Mesenchymal stem cell (in vitro differentiated cells and primary cell): Measurements from ENCODE around the gene TARS2.

ENCODE experiments used
- DNase-seq: peaks from one replicate; pipeline ENCODE4 v3.0.0-alpha.2; 2013
- H2AFZ ChIP-seq: one replicate; pipeline ENCODE4 v1.6.1; 2013; ENCODE audit warnings: low read depth, mild to moderate bottlenecking, control low read depth, inconsistent platforms, low read length, moderate library complexity
- H2AK5ac ChIP-seq: 2 replicates; pipeline ENCODE4 v1.6.1; 2013; ENCODE audit warnings: low read length, moderate library complexity, mild to moderate bottlenecking, inconsistent platforms; ENCODE audit not compliant: severe bottlenecking
- H2BK120ac ChIP-seq: one replicate; pipeline ENCODE4 v1.6.1; 2013; ENCODE audit warnings: low read depth, mild to moderate bottlenecking, inconsistent platforms, low read length, moderate library complexity
- H2BK12ac ChIP-seq, 2 experiments: one replicate each; pipeline ENCODE4 v1.6.1; 2013; ENCODE audit warnings: inconsistent platforms in 2 of 2, low read length in 2 of 2, mild to moderate bottlenecking in 2 of 2, moderate library complexity in 2 of 2, control low read depth in 1 of 2
- H2BK15ac ChIP-seq: one replicate; pipeline ENCODE4 v1.6.1; 2013; ENCODE audit warnings: mild to moderate bottlenecking, low read depth, inconsistent platforms; ENCODE audit not compliant: poor library complexity, severe bottlenecking
- H2BK5ac ChIP-seq: 2 replicates; pipeline ENCODE4 v1.6.1; 2013; ENCODE audit warnings: low read depth, mild to moderate bottlenecking, low read length, control low read depth, inconsistent platforms; ENCODE audit not compliant: poor library complexity, severe bottlenecking
- H3K14ac ChIP-seq, 2 experiments: one replicate each; pipeline ENCODE4 v1.6.1; 2013; ENCODE audit warnings: inconsistent platforms in 2 of 2, low read length in 2 of 2, control low read depth in 1 of 2, mild to moderate bottlenecking in 1 of 2, moderate library complexity in 1 of 2
- H3K18ac ChIP-seq, 2 experiments: one replicate each; pipeline ENCODE4 v1.6.1; 2013; ENCODE audit warnings: inconsistent platforms in 2 of 2, low read length in 2 of 2, control low read depth in 1 of 2, low read depth in 1 of 2, mild to moderate bottlenecking in 1 of 2
- H3K23ac ChIP-seq, 2 experiments: one replicate each; pipeline ENCODE4 v1.6.1; 2013; ENCODE audit warnings: inconsistent platforms in 2 of 2, low read length in 2 of 2, mild to moderate bottlenecking in 2 of 2, moderate library complexity in 2 of 2, control low read depth in 1 of 2
- H3K27ac ChIP-seq: 2 replicates; pipeline ENCODE4 v1.5.1; 2013; ENCODE audit warnings: mild to moderate bottlenecking, moderate library complexity, low read length, control low read depth, inconsistent platforms; ENCODE audit not compliant: poor library complexity, severe bottlenecking
- H3K27me3 ChIP-seq, 2 experiments: 2 replicates each; pipeline versions ENCODE4 v1.6.1 to v1.7.0; 2013; ENCODE audit warnings: low read length in 2 of 2, mild to moderate bottlenecking in 2 of 2, moderate library complexity in 2 of 2, control low read depth in 1 of 2, inconsistent platforms in 1 of 2; ENCODE audit not compliant: control insufficient read depth in 1 of 2, insufficient read depth in 1 of 2
- H3K36me3 ChIP-seq, 2 experiments: 2 replicates each; pipeline versions ENCODE4 v1.6.1 to v1.7.0; 2013; ENCODE audit warnings: low read length in 2 of 2, control low read depth in 1 of 2, inconsistent platforms in 1 of 2, low read depth in 1 of 2, mild to moderate bottlenecking in 1 of 2; ENCODE audit not compliant: insufficient read depth in 2 of 2, control insufficient read depth in 1 of 2
- H3K4ac ChIP-seq, 2 experiments: one replicate each; pipeline ENCODE4 v1.6.1; 2013; ENCODE audit warnings: inconsistent platforms in 2 of 2, low read length in 2 of 2, mild to moderate bottlenecking in 2 of 2, moderate library complexity in 2 of 2, control low read depth in 1 of 2, low read depth in 1 of 2
- H3K4me1 ChIP-seq: 2 replicates; pipeline ENCODE4 v1.6.1; 2013; ENCODE audit warnings: low read depth, low read length, control low read depth; ENCODE audit not compliant: control insufficient read depth, insufficient read depth
- H3K4me2 ChIP-seq: 2 replicates; pipeline ENCODE4 v1.6.1; 2013; ENCODE audit warnings: low read length, mild to moderate bottlenecking, inconsistent platforms; ENCODE audit not compliant: poor library complexity, severe bottlenecking
- H3K4me3 ChIP-seq, 2 experiments: 2 replicates each; pipeline versions ENCODE4 v1.5.1 to v1.7.0; 2013; ENCODE audit warnings: low read length in 2 of 2, mild to moderate bottlenecking in 2 of 2, control low read depth in 1 of 2, low read depth in 1 of 2; ENCODE audit not compliant: insufficient read depth in 1 of 2
- H3K79me1 ChIP-seq: replicated peaks from 2 replicates; pipeline ENCODE4 v1.6.1; 2013; ENCODE audit warnings: mild to moderate bottlenecking, control low read depth, low read length, inconsistent platforms; ENCODE audit not compliant: poor library complexity, severe bottlenecking
- H3K9ac ChIP-seq: 2 replicates; pipeline ENCODE4 v1.7.0; 2013; ENCODE audit warnings: mild to moderate bottlenecking, low read length, moderate library complexity
- H3K9me3 ChIP-seq: 2 replicates; pipeline ENCODE4 v1.7.0; 2013; ENCODE audit warnings: mild to moderate bottlenecking, low read length; ENCODE audit not compliant: control insufficient read depth
- H4K8ac ChIP-seq: one replicate; pipeline ENCODE4 v1.6.1; 2013; ENCODE audit warnings: inconsistent platforms, mild to moderate bottlenecking, low read length, moderate library complexity
- H4K91ac ChIP-seq: one replicate; pipeline ENCODE4 v1.6.1; 2013; ENCODE audit warnings: mild to moderate bottlenecking, low read length, inconsistent platforms
- WGBS: methylation state at CpG from one replicate; pipeline ENCODE4 v1.1.7; 2013; ENCODE audit warnings: mixed read lengths; 5-methylcytosine and 5-hydroxymethylcytosine counted together

TARS2 gene

DNA sequence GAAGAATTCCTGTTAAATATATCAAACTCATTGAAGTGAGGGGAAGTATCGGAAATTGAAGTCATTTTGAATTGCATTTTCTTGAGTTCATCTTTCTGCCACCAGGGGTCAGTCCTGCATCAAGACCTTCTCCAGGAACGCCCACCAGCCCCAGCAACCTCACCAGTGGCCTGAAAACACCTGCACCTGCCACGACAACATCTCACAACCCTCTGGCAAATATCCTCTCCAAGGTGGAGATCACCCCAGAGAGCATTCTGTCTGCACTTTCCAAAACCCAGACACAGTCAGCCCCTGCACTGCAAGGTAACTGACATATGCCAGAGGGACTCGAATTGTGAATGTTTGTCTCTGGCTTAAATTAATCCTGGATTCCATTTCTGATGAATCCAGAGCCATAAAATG is 22.8 kb upstream of the TARS2 start:
- peaks cover 40 to 42% of the 10 kb centered on the region in 2 experiments for H3K36me3 ChIP-seq
- no peak overlapping the region for H3K4ac ChIP-seq
- no peak overlapping the region for H3K4me3 ChIP-seq
- H2BK15ac ChIP-seq: no peak overlapping the region
- no peak overlapping the region for H3K27ac ChIP-seq
- H3K79me1 ChIP-seq: peaks cover 9% of the 10 kb centered on the region
- peak; percentile 66 for DNase-seq
- H3K14ac ChIP-seq: no peak overlapping the region
- H3K23ac ChIP-seq: no peak overlapping the region
- H3K4me2 ChIP-seq: no peak overlapping the region
- WGBS: 38% methylated on average over 3 of the region's 4 CpGs
- H2BK120ac ChIP-seq: no peak overlapping the region
- no peaks in the 10 kb centered on the region for H3K27me3 ChIP-seq
- H2BK12ac ChIP-seq: no peak overlapping the region
- no peak overlapping the region for H4K91ac ChIP-seq
- H2AK5ac ChIP-seq: no peak overlapping the region
- H3K18ac ChIP-seq: no peak overlapping the region
- H3K9ac ChIP-seq: no peak overlapping the region
- H4K8ac ChIP-seq: no peak overlapping the region
- no peaks in the 10 kb centered on the region for H3K9me3 ChIP-seq
- H2AFZ ChIP-seq: no peak overlapping the region
- no peak overlapping the region for H2BK5ac ChIP-seq
- H3K4me1 ChIP-seq: no peaks in the 10 kb centered on the region

DNA sequence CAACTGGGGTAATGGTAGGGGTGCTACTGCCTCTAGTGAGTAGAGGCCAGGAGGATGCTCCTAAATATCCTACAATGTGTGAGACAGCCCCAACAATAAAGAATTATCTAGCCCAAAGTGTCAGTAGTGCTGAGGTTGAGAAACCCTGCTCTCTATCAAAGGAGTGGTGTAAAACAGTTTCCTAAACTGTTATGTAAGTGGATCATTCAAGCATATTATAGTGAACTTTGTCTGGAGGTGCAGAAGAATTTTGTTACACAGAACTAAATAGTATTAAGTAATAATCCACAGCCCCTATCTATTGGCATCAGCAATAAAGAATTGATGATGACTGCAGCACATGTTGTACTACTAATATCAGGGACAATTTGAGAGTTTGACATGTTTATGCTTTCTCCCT is 20.3 kb upstream of the TARS2 start:
- no peak overlapping the region for H2BK15ac ChIP-seq

DNA sequence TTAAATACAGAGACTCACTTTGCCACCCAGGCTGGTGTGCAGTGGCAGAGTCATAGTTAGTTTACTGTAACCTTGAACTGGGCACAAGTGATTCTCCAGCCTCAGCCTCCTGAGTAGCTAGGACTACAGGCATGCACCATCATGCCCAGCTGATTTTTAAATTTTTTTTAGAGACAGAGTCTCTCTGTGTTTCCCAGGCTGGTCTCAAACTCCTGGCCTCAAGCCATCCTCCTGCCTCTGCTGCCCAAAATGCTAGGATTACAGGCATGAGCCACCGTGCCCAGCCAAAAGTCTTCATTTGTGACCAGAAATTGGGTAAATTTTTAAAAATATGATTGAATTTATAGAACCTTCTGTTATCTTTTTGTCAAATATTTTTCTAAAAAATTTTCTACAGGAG is 17.9 kb upstream of the TARS2 start:
- H3K23ac ChIP-seq: no peak overlapping the region
- H4K8ac ChIP-seq: no peak overlapping the region
- H3K4ac ChIP-seq: no peak overlapping the region
- H2BK12ac ChIP-seq: no peak overlapping the region
- no CpG with 5 or more reads among the region's 1 CpG for WGBS
- no peak overlapping the region for H2BK5ac ChIP-seq
- H2BK15ac ChIP-seq: no peak overlapping the region
- no peaks in the 10 kb centered on the region for H3K27me3 ChIP-seq
- no peak overlapping the region for H3K4me2 ChIP-seq
- no peak overlapping the region for H2AK5ac ChIP-seq
- no peak overlapping the region for H3K27ac ChIP-seq
- H3K14ac ChIP-seq: no peak overlapping the region
- H3K9ac ChIP-seq: peak overlapping the region; percentile 15
- peaks cover 48 to 61% of the 10 kb centered on the region in 2 experiments for H3K36me3 ChIP-seq
- no peak overlapping the region for H2AFZ ChIP-seq
- H3K4me3 ChIP-seq: no peak overlapping the region
- H2BK120ac ChIP-seq: no peak overlapping the region
- peaks cover 18% of the 10 kb centered on the region for H3K79me1 ChIP-seq
- no peaks in the 10 kb centered on the region for H3K9me3 ChIP-seq
- no peak overlapping the region for H4K91ac ChIP-seq
- H3K4me1 ChIP-seq: no peaks in the 10 kb centered on the region
- H3K18ac ChIP-seq: no peak overlapping the region
- DNase-seq: no peak

More for the DNA sequence above, 20.3 kb upstream of the TARS2 start:
- Histone ChIP-seq H2AK5ac (no peak overlapping the region), H2BK12ac (no peak overlapping the region), H3K79me1 (peaks cover 15% of the 10 kb centered on the region), H3K4me2 (no peak overlapping the region), H2BK120ac (no peak overlapping the region), H3K14ac (no peak overlapping the region), H3K4ac (no peak overlapping the region), H3K9ac (no peak overlapping the region), H4K8ac (no peak overlapping the region), H3K9me3 (no peaks in the 10 kb centered on the region), H3K27me3 (no peaks in the 10 kb centered on the region), H2BK5ac (no peak overlapping the region), H4K91ac (no peak overlapping the region), H3K36me3 (peaks cover 47 to 54% of the 10 kb centered on the region in 2 experiments), H2AFZ (no peak overlapping the region), H3K27ac (no peak overlapping the region), H3K23ac (no peak overlapping the region), H3K4me3 (no peak overlapping the region), H3K18ac (no peak overlapping the region), H3K4me1 (no peaks in the 10 kb centered on the region)
- DNase-seq: no peak

DNA sequence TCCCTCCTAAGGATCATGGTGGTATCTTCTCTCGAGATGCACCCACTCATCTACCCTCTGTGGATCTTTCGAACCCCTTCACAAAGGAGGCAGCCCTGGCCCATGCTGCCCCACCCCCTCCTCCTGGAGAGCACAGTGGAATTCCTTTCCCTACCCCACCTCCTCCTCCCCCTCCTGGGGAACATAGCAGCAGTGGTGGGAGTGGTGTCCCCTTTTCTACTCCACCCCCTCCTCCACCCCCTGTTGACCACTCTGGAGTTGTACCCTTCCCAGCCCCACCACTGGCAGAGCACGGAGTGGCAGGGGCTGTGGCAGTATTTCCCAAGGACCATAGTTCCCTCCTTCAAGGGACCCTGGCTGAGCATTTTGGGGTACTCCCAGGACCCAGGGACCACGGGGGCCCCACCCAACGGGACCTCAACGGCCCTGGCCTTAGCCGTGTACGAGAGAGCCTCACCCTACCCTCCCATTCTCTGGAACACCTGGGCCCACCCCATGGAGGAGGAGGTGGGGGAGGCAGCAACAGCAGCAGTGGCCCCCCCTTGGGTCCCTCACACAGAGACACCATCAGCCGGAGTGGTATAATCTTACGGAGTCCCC is 14.5 kb upstream of the TARS2 start:
- Histone ChIP-seq H3K4me3 (no peak overlapping the region), H2BK12ac (no peak overlapping the region), H2BK120ac (no peak overlapping the region), H4K91ac (no peak overlapping the region), H3K4me2 (no peak overlapping the region), H2AK5ac (no peak overlapping the region), H2BK15ac (no peak overlapping the region), H3K4me1 (no peaks in the 10 kb centered on the region), H2BK5ac (no peak overlapping the region), H3K14ac (no peak overlapping the region), H3K27me3 (no peaks in the 10 kb centered on the region), H4K8ac (no peak overlapping the region), H3K36me3 (peaks cover 34 to 41% of the 10 kb centered on the region in 2 experiments), H3K9ac (no peak overlapping the region), H3K79me1 (peaks cover 14% of the 10 kb centered on the region), H3K4ac (no peak overlapping the region), H3K18ac (no peak overlapping the region), H3K23ac (no peak overlapping the region), H3K27ac (no peak overlapping the region), H3K9me3 (no peaks in the 10 kb centered on the region), H2AFZ (no peak overlapping the region)
- WGBS: 95% methylated on average over 9 of the region's 10 CpGs
- DNase-seq: no peak
